ENCODE data around the gene PDS5A. TPM values are rescaled to one million over a fixed set of nuclear protein-coding genes. Genes with fewer than 3 reads are reported as not detected.
A peak's percentile ranks its signal among the peaks of the same experiment; 100 is the strongest.
"Not testable (repeated sequence)": the region's sequence is repeated elsewhere in the genome, so short reads cannot be mapped to it uniquely, and the experiment has no call there.

The PDS5A gene
- total RNA-seq, 1 donor: 85.1 TPM

GRCh38 chr4:39924014-39924413 lies 53.7 kb downstream of the PDS5A start:
- no peak for TF ChIP-seq CTCF (IDR thresholded peaks at IDR 0.05; ENCODE audit: insufficient read depth, low read depth, low read length)
- no peak for DNase-seq (ENCODE audit: low read depth)

GRCh38 chr4:39922399-39922798 lies 55.3 kb downstream of the PDS5A start:
- H3K4me3 ChIP-seq (ENCODE audit: low read depth, low read length): no peak overlapping the region
- no peak for DNase-seq (ENCODE audit: low read depth)
- no peak for TF ChIP-seq CTCF (IDR thresholded peaks at IDR 0.05; ENCODE audit: insufficient read depth, low read depth, low read length)

More at GRCh38 chr4:39924014-39924413, 53.7 kb downstream of the PDS5A start:
- no peak overlapping the region for H3K4me3 ChIP-seq (ENCODE audit: low read depth, low read length)

GRCh38 chr4:39913471-39913870 lies 64.2 kb downstream of the PDS5A start:
- no peak for TF ChIP-seq CTCF (IDR thresholded peaks at IDR 0.05; ENCODE audit: insufficient read depth, low read depth, low read length)
- no peak for DNase-seq (ENCODE audit: low read depth)
- no peak overlapping the region for H3K4me3 ChIP-seq (ENCODE audit: low read depth, low read length)

DNA sequence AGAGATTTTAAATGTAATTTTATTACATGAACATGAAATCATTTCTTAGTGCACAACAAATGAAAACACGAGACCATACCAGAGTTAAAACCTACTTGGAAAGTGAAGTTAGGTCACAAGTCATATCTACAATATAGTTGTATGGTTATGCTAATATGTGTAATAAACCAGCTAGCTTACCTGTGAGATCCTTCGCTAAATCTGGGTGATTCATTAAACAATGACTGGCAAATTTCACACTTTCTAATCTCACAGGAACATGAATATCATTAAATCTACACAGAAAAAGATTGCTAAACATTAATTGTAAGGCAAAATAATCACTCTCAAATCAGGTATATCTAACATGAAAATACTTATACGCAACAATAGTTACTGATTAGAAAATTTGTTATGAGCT lies 67.6 kb downstream of the PDS5A start:
- no peak for TF ChIP-seq CTCF (IDR thresholded peaks at IDR 0.05; ENCODE audit: insufficient read depth, low read depth, low read length)
- no peak for DNase-seq (ENCODE audit: low read depth)
- no peak overlapping the region for H3K4me3 ChIP-seq (ENCODE audit: low read depth, low read length)

- TF ChIP-seq CTCF (IDR thresholded peaks at IDR 0.05; ENCODE audit: insufficient read depth, low read depth, low read length): no peak
- no peak for DNase-seq (ENCODE audit: low read depth)
Observed at GRCh38 chr4:39908284-39908683, 69.4 kb downstream of the PDS5A start.

GRCh38 chr4:39905656-39906055 lies 72.1 kb downstream of the PDS5A start:
- no peak overlapping the region for H3K4me3 ChIP-seq (ENCODE audit: low read depth, low read length)
- DNase-seq (ENCODE audit: low read depth): peak; percentile 48
- no peak for TF ChIP-seq CTCF (IDR thresholded peaks at IDR 0.05; ENCODE audit: insufficient read depth, low read depth, low read length)

More at GRCh38 chr4:39908284-39908683, 69.4 kb downstream of the PDS5A start:
- no peak overlapping the region for H3K4me3 ChIP-seq (ENCODE audit: low read depth, low read length)

GRCh38 chr4:39905019-39905418 lies 72.7 kb downstream of the PDS5A start:
- H3K4me3 ChIP-seq (ENCODE audit: low read depth, low read length); DNase-seq (ENCODE audit: low read depth): not testable (repeated sequence)
